Muscle layer of colon (tissue), 2 donors: ENCODE data around the gene MAML2.

ENCODE experiments used
- H3K27ac ChIP-seq: one replicate; pipeline ENCODE4 v1.7.0; 2013; ENCODE audit warnings: low read depth, mild to moderate bottlenecking, low read length, moderate library complexity
- H3K27me3 ChIP-seq, 2 donors: one replicate each; pipeline ENCODE4 v1.7.0; 2013; ENCODE audit warnings: low read length in 2 of 2, mild to moderate bottlenecking in 2 of 2; ENCODE audit not compliant: insufficient read depth in 2 of 2, control insufficient read depth in 1 of 2
- H3K36me3 ChIP-seq: one replicate; pipeline ENCODE4 v1.7.0; 2013; ENCODE audit warnings: mild to moderate bottlenecking, low read length; ENCODE audit not compliant: insufficient read depth
- H3K4me1 ChIP-seq: one replicate; pipeline ENCODE4 v1.7.0; 2013; ENCODE audit warnings: mild to moderate bottlenecking, low read length; ENCODE audit not compliant: insufficient read depth
- H3K4me3 ChIP-seq, 2 donors: one replicate each; pipeline ENCODE4 v1.7.0; 2013; ENCODE audit warnings: low read length in 2 of 2, low read depth in 1 of 2, mild to moderate bottlenecking in 1 of 2, moderate library complexity in 1 of 2
- H3K9ac ChIP-seq: one replicate; pipeline ENCODE4 v1.7.0; 2013; ENCODE audit warnings: low read length
- H3K9me3 ChIP-seq: one replicate; pipeline ENCODE4 v1.7.0; 2013; ENCODE audit warnings: mild to moderate bottlenecking, low read length
- donor health status: abdominal sarcoma.
- donor health status: Adenocarcinoma of cecum.

Gene MAML2

DNA sequence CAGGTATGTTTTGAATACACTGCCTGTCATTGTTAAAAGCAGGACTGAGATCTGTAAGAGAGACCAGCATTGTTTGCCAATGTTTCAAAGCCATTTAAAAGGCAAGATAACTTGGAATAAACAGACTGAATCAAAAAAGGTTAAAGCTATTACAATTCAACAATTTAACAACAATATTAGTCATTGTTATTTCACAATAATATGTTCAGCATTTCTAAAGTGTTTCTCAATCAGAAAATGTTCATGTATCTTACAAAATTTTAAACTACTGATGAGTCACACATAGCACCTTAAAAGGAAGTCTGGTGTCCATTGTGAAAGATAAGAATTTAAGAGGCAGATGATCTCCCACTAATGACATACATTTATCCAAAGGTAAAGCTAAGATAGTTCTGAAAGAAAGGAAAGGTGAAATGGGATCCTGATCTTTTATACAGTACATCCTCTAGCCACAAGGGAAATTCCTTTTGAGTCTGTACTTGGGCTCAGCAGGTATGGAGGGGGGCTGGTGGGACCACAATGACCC lies 79.7 kb downstream of the MAML2 start:
- Histone ChIP-seq H3K9ac (no peak overlapping the region), H3K4me1 (peaks cover 11% of the 10 kb centered on the region), H3K9me3 (no peaks in the 10 kb centered on the region), H3K27me3 (no peaks in the 10 kb centered on the region), H3K4me3 (no peak overlapping the region), H3K27ac (no peak overlapping the region), H3K36me3 (no peaks in the 10 kb centered on the region)

DNA sequence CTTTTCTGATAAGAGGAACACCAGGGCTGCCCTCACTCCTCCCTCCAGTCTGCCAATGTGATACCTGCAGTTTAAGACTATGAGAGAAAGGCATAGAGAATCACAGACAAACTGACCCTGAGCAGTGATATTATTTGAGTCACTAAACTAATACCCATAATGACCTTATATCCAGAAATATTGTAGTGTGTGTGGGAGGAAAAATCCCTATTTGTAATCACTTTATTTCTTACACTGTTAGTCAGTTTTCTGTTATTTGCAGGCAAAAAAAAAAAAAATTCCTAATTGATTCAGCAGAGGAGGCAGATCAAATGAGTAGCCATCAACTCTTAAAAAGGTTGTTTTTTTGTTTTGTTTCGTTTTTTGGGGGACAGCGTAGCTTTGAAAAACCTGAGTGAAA lies 82.5 kb downstream of the MAML2 start:
- H3K9ac ChIP-seq, result no peak overlapping the region
- H3K9me3 ChIP-seq, result no peaks in the 10 kb centered on the region
- H3K27me3 ChIP-seq, result no peaks in the 10 kb centered on the region
- no peak overlapping the region for H3K4me3 ChIP-seq
- no peaks in the 10 kb centered on the region for H3K36me3 ChIP-seq
- H3K4me1 ChIP-seq, result peaks cover 27% of the 10 kb centered on the region
- no peak overlapping the region for H3K27ac ChIP-seq

DNA sequence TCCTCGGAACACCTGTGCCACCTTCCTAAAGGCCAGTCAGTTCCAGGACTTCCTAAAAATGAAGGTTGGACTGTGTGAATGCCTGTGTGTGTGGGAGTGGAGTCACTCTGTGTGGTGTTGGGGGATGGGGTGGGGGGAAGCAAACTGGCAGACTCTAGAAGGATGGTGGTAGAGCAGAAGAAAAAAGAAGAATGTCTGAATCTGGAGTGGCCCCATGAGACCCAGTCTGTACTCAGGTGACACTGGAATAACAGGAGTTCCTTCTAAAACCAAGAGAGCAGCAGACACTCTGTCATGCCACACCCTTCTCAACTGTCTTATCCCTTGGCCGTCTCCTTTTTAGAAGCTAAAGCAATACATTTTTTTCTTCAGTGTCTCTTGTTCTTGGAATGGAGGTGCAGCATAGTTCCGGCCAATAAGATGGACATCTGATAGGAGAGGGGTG lies 82.9 kb downstream of the MAML2 start:
- Histone ChIP-seq H3K27ac (no peak overlapping the region), H3K4me3 (no peak overlapping the region), H3K4me1 (peaks cover 27% of the 10 kb centered on the region), H3K9me3 (no peaks in the 10 kb centered on the region), H3K27me3 (no peaks in the 10 kb centered on the region), H3K9ac (no peak overlapping the region), H3K36me3 (no peaks in the 10 kb centered on the region)

DNA sequence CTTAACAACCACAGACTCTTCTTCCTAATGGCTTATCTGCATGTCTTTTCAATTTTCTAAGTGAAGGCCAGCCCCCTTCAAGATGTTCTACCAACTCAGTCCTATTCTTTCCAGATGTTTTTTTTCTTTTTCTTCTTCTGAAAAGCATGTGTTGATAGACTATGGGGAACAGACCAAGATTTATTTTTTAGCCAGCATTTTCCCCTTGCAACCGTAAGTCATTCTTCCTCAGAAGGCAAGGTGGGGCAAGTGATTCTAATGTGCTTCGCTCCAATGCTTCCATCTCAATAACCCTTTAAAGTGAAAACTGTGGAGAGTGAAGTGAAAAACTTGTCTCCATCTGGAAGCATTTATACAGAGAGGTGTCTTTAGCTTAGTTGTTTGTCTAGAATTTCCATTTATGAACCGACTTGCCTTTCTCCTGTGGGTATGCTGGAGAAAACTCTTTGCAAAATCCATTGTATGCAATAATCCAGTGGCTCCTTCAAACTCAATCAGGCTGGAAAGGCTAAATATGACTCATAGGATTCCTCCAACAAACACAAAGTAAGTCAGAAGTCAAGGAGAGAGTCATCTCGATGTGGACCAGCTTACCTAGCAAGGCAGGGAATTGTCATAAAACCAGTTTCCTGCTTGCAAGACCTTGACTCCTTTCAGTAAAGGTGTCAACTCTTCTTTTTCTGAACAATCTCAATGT lies 83.7 kb downstream of the MAML2 start:
- Histone ChIP-seq H3K9ac (no peak overlapping the region), H3K4me1 (peaks cover 27% of the 10 kb centered on the region), H3K4me3 (no peak overlapping the region), H3K27ac (peak overlapping the region; percentile 28), H3K9me3 (no peaks in the 10 kb centered on the region), H3K27me3 (no peaks in the 10 kb centered on the region), H3K36me3 (no peaks in the 10 kb centered on the region)

DNA sequence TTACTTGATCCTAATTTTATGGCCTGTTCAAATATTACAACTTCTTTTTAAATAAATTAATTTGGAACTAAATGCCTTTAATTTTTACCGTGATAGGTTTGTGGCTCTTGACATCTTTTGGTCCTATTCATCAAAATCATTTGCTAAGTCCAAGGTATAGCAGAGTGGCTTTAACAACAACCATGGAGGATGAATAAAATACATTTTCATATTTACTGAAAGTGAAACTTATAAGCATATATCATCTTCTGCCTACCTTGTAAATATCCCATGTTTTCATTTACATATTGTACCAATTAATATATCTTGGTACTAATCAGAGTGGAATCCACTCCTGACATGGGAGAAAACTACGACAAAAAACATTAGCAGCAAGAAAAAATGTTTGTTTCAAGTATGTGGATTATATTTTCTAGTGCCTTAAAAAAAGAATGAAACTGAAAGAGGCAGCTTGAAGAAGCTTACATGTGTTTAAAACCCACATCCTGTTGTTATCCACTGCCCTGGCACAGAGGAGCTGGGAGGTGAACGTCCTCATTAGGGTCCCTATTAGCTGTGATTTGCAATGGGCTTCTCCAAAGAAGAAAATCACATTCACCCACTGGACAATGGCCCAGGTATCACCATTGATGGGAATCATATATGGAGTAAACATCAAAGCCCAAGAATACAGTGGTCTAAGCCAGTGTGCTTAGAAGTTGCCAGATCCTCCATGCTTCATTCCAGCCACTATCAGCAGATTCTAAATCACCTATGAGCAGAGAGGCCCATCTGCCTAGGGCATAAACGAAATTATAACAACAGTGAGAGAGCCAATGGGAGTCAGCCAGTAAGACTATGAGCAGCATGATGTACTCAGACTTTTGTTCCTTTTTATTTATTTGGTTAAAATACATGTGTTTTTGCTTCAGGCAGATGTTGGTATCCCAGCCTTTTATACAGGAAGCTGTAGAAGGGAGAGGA lies 84.7 kb downstream of the MAML2 start:
- H3K9ac ChIP-seq, result no peak overlapping the region
- H3K27ac ChIP-seq, result peak overlapping the region; percentile 28
- H3K9me3 ChIP-seq, result no peaks in the 10 kb centered on the region
- no peaks in the 10 kb centered on the region for H3K27me3 ChIP-seq
- H3K4me3 ChIP-seq, result no peak overlapping the region
- no peaks in the 10 kb centered on the region for H3K36me3 ChIP-seq
- H3K4me1 ChIP-seq, result peaks cover 22% of the 10 kb centered on the region

DNA sequence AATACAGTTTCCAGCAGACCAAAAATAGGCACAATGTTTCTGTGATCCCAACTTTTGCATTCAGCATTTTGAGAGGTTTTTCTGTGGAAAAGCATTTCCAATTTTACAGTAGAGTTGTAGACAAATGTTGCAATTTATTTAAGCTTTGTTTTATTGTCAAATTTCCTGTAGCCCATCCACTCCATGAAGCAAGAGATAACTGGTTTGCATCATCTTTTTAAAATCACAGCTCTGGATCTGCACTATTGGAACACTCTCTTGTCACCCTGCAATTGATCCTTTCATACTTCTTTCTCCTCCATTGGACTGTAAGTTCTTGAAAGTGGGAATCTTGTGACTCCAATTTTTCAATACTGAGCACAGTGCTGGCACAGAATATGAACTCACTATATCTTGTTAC lies 86.0 kb downstream of the MAML2 start:
- Histone ChIP-seq H3K9me3 (no peaks in the 10 kb centered on the region), H3K9ac (no peak overlapping the region), H3K36me3 (no peaks in the 10 kb centered on the region), H3K4me3 (no peak overlapping the region), H3K27ac (no peak overlapping the region), H3K4me1 (peaks cover 19% of the 10 kb centered on the region), H3K27me3 (no peaks in the 10 kb centered on the region)

DNA sequence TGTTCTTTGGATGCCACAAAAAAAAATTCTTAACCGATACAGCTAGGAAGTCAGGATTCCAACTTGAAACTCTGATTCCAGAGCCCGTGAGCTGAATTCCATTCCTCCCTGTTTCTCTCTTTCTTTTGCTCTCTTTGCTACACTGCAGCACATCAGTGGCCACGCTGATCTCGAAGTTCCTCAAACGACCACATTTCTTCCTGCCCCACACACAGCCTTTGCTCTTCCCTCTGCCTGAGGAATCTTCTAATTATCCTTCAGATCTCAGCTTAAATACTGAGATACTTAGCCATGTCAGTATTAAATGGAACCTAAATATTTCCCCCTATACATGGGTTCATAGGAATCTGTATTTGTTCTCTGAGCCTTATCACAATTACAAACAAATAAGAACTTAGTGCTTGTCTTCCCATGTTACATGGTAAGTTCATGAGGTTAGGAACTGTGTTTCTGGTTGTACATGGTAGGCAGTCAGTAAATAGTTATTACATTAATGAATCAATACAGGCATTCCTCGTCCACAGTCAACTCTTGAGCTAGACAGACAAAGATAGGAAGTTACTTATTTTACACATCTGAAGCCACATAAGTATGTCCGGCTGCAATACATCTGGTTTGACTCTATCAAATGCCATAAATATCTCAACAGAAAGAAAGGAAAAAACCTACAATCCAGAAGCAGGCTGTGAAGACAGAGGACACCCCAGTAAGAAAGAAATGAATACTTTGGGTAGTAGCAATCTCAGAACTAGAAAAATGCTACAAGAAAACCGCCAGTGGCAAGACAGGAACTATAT lies 86.6 kb downstream of the MAML2 start:
- Histone ChIP-seq H3K9me3 (no peaks in the 10 kb centered on the region), H3K36me3 (no peaks in the 10 kb centered on the region), H3K9ac (no peak overlapping the region), H3K4me3 (no peak overlapping the region), H3K27me3 (no peaks in the 10 kb centered on the region), H3K4me1 (peaks cover 19% of the 10 kb centered on the region), H3K27ac (no peak overlapping the region)

DNA sequence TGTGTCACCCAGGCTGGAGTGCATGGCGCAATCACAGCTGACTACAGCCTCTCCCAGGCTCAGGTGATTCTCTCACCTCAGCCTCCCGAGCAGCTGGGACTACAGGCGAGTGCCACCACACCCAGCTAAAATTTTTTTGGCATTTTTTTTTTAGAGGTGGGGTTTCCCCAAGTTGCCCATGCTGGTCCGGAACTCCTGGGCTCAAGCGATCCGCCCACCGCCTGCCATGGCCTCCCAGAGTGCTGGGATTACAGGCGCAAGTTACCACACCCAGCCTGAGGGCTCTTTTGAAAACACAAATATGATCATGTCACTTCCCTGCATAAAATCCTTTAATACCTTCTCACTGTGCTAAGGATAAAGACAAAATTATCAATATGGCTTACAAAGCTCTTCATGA lies 88.1 kb downstream of the MAML2 start:
- Histone ChIP-seq H3K9me3 (no peaks in the 10 kb centered on the region), H3K9ac (no peak overlapping the region), H3K36me3 (no peaks in the 10 kb centered on the region), H3K4me1 (peaks cover 19% of the 10 kb centered on the region), H3K27me3 (no peaks in the 10 kb centered on the region), H3K27ac (no peak overlapping the region), H3K4me3 (no peak overlapping the region)

DNA sequence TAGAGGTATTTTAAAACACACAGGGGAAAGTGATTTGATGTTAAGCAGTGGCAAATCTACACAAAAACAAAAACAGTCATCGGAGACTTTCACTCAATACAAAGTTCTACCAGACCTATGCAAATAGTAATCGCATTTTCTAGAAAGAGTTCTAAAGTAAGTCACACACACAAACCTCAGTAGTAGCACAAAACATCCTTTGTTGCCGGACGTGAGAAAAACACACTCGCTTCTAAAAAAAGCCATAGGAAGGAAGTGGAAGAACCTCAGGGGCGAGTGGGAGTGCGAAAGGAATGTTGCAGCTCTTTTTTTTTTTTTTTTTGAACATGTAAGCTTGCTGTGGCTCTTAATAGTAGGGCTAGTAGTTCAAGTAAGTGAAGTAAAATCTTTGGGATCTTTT lies 88.9 kb downstream of the MAML2 start:
- H3K4me1 ChIP-seq, result peaks cover 19% of the 10 kb centered on the region
- no peak overlapping the region for H3K27ac ChIP-seq
- H3K36me3 ChIP-seq, result no peaks in the 10 kb centered on the region
- no peaks in the 10 kb centered on the region for H3K9me3 ChIP-seq
- H3K4me3 ChIP-seq, result no peak overlapping the region
- no peaks in the 10 kb centered on the region for H3K27me3 ChIP-seq
- no peak overlapping the region for H3K9ac ChIP-seq

DNA sequence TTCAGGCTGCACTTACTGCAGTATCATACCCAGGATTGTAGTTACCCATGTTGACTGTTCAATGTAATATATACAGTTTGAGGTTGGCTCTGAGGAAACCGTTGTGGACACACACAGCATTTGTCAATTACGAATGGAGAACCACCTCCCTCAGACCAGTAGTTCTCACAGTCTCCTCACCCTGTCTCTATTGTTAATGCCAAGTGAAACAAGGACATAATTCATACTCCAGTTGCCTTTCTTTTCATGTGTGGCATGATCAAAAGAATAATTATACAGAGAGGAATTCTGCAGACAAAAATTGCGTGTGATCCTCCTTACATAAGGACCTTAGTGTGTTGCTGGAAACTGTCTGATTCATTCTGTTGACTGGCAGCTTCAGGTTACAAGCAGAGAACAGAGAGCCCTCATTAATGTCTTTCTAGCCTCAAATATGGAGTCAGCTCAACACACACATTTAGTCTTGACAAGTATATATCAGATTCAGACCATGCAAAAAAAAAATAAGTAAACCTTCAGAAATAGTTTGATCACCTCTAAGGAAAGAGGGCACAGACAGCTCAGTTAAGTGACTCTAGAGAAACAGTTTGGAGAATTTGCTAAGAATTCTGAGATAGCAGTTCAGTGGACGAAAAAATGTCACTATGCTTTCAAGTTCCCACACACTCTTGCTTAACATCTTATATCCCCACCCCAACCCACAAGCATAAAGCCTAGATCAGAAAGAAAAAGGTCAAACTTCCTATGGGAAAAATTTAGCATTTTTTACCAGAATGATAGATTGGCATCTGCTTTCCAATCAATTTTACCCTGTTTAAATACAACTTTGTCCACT lies 96.1 kb downstream of the MAML2 start:
- no peak overlapping the region for H3K27ac ChIP-seq
- no peaks in the 10 kb centered on the region for H3K27me3 ChIP-seq
- H3K9ac ChIP-seq, result no peak overlapping the region
- no peaks in the 10 kb centered on the region for H3K9me3 ChIP-seq
- H3K36me3 ChIP-seq, result no peaks in the 10 kb centered on the region
- peaks cover 9% of the 10 kb centered on the region for H3K4me1 ChIP-seq
- H3K4me3 ChIP-seq, result no peak overlapping the region
